Measurements from ENCODE around the gene RPAP2.

RPAP2 gene

DNA sequence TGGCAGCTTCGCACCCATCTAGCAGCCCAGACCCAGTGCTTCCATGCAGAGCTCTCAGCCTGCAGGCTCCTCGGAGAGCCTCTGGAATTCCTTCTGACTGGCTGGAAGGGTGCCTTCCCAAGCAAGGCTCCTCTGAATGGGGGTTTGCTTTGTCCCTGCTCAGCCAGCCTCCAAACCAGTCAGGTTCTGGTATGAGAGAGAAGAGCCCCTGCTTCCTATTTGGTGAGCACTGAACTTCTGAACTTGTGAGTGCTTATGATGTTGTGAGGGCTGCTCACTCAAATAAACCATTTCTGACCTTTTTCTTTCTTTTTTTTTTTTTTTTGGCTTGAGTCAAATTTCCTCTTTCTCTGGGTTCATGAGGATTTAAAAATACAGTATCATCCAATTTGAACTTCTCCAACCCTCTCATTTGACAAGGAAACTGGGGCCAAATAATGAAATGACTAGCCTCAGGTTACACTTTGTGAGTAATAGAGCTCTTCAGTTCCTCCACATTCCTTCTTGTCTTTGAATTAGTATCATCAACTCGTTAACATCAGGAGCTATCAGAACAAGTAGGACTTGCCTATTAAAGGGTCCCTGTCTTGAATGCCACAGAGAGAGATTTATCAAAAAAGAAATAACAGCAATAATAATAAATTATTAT is 148.3 kb downstream of the RPAP2 start:
- no peak for DNase-seq (ENCODE audit: low read depth)

DNA sequence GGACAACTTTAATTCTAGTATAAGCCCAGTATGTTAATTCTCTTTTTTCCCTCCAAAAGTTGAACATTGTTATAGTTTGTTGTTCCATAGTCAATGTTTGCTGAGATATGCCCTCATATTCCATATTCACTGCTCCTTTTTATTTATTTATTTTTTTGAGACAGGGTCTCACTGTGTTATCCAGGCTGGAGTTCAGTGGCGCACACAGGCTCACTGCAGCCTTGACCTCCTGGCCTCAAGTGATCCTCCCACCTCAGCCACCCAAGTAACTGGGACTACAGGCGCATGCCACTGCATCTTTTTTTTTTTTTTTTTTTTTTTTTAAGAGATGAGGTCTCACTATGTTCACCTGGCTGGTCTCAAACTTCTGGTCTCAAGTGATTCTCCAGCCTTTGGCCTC is 149.1 kb downstream of the RPAP2 start:
- no peak for DNase-seq (ENCODE audit: low read depth)

All from stimulated activated CD8-positive, alpha-beta memory T cell treated with anti-CD3 and anti-CD28 coated beads, Interleukin-12 subunit alpha, Interleukin-12 subunit beta, amount 100 ng/mL, for 1 hour (primary cell).